ENCODE measurements around the gene SLCO3A1. TPM values are rescaled to one million over a fixed set of nuclear protein-coding genes. Genes with fewer than 3 reads are reported as not detected.

Gene SLCO3A1
- total RNA-seq, 1 experiment from 2014 or later: 10.1 TPM

DNA sequence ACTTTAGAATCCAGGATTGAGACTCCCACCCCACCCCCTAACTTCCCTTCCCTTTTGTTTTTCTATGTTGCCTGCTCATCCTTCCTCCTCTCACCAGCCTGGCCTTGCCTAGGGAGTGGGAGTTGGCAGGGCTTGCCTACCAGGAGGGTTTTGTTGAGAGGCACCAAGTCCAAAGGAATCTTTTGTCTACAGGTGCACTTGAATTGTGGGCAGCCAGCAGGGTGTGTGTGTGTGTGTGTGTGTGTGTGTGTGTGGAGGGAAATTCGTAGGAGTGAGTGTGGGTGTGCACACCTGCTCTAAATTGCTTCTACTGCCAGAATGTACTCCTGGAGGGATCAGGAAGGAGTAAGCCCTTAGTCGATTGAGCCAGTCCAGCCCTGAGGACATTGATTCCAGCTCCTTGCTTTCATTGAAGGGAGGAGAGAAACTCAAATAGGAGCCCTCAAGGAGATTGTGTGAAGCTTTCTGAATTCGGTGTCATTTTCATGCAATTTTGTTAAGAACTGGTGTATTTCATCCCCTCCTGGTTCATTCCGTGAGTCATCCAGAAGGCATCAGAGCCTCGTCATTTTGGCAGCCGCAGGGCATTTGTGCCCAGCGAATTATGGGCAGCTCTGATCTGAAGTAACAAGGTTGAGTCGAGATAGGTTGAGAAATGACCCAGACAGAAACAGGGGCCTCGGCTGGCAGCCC, 112.1 kb downstream of the SLCO3A1 start:
- Mint-ChIP-seq H3K9me3 (ENCODE audit: unreplicated experiment) (no peaks in the 10 kb centered on the region), H3K27ac (ENCODE audit: low read depth, unreplicated experiment) (peak overlapping the region; percentile 96), H3K36me3 (ENCODE audit: insufficient read depth, unreplicated experiment) (no peaks in the 10 kb centered on the region), H3K4me1 (ENCODE audit: insufficient read depth, unreplicated experiment) (peaks cover 47% of the 10 kb centered on the region), H3K27me3 (ENCODE audit: insufficient read depth, unreplicated experiment) (no peaks in the 10 kb centered on the region), H3K4me3 (ENCODE audit: unreplicated experiment) (peak overlapping the region; percentile 60)
- intact Hi-C loops (cut with micrococcal nuclease): no loop called here
- ChIA-PET POLR2A (interaction anchor here (0.7 to 3.4 kb wide), 14 partner anchors 8 to 114 kb away, joined by 3 to 21 read pairs (median 5); no protein-coding TSS in a partner anchor), CTCF (interaction anchor here (0.6 to 1.5 kb wide), 4 partner anchors 24 to 452 kb away, joined by 3 to 7 read pairs (median 4); partner anchors contain the start of gene SLCO3A1)
- DNase-seq (ENCODE audit: unreplicated experiment): peak; percentile 98
- TF ChIP-seq, protein P1, sequence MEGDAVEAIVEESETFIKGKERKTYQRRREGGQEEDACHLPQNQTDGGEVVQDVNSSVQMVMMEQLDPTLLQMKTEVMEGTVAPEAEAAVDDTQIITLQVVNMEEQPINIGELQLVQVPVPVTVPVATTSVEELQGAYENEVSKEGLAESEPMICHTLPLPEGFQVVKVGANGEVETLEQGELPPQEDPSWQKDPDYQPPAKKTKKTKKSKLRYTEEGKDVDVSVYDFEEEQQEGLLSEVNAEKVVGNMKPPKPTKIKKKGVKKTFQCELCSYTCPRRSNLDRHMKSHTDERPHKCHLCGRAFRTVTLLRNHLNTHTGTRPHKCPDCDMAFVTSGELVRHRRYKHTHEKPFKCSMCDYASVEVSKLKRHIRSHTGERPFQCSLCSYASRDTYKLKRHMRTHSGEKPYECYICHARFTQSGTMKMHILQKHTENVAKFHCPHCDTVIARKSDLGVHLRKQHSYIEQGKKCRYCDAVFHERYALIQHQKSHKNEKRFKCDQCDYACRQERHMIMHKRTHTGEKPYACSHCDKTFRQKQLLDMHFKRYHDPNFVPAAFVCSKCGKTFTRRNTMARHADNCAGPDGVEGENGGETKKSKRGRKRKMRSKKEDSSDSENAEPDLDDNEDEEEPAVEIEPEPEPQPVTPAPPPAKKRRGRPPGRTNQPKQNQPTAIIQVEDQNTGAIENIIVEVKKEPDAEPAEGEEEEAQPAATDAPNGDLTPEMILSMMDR (IDR thresholded peaks at IDR 0.05; ENCODE audit: unreplicated experiment): no peak
- BruUV-seq (replicated peaks): no TSS peak

DNA sequence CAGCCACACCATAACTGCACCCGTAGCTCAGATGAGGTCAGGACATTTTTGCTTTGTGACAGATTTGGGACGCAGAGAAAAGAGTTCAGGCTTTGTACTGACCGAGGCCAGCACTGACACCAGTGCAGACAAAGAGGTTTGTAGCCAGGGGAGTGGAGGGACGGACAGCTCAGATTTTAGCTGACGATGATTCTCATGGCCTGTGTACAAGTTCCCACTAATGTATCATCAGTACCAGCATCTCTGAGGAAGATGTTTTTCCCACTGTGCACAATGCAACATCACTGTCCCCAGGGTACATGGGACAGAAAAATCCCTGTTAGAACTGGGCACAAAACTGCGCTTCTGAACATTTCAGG, 112.7 kb downstream of the SLCO3A1 start:
- BruUV-seq (replicated peaks): no TSS peak
- ChIA-PET POLR2A (interaction anchor here (1.0 to 3.4 kb wide), 12 partner anchors 9 to 114 kb away, joined by 3 to 21 read pairs (median 6); no protein-coding TSS in a partner anchor), CTCF (interaction anchor here (0.6 to 1.5 kb wide), 4 partner anchors 18 to 260 kb away, joined by 3 to 7 read pairs (median 4); partner anchors contain the start of gene SLCO3A1)
- Mint-ChIP-seq H3K4me1 (ENCODE audit: insufficient read depth, unreplicated experiment) (peaks cover 48% of the 10 kb centered on the region), H3K27ac (ENCODE audit: low read depth, unreplicated experiment) (peak overlapping the region; percentile 96), H3K4me3 (ENCODE audit: unreplicated experiment) (peak overlapping the region; percentile 60), H3K9me3 (ENCODE audit: unreplicated experiment) (no peaks in the 10 kb centered on the region), H3K27me3 (ENCODE audit: insufficient read depth, unreplicated experiment) (no peaks in the 10 kb centered on the region), H3K36me3 (ENCODE audit: insufficient read depth, unreplicated experiment) (no peaks in the 10 kb centered on the region)
- intact Hi-C loops (cut with micrococcal nuclease): no loop called here
- TF ChIP-seq, protein P1 (IDR thresholded peaks at IDR 0.05; ENCODE audit: unreplicated experiment): no peak
- no peak for DNase-seq (ENCODE audit: unreplicated experiment)

DNA sequence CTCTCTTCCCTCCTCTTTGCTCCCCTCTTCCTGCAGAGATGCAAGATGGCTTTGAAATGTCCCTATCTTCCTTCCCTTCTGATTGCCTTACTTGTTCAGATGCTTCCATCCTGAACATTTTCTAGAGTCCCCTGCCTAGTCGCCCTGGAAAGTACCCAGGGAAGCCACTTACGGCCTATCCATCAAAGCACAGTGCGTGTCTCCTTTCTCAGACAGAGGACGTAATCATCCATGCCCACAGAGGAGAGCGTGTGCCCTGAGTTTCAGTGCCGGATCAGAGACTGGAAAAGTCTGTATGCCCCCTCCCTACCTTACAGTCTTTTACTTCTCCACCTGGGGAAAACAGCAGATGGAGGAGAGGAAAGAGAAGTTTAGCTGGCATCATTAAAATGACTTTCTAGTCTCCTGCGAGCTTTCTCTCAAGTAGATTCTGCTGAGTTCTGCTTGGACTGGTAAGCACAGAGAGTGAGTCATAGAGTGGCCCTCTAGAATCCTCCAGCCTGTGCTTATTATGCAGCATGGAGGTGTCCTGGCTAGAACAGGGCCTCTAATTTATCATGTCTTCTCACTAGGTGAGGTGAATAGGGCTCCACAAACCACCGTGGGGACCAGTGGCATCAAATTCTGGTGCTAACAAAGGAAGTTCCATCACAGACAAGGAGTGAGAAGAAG, 114.6 kb downstream of the SLCO3A1 start:
- H3K27ac Mint-ChIP-seq (ENCODE audit: low read depth, unreplicated experiment): peak overlapping the region; percentile 66
- H3K27me3 Mint-ChIP-seq (ENCODE audit: insufficient read depth, unreplicated experiment): no peaks in the 10 kb centered on the region
- H3K9me3 Mint-ChIP-seq (ENCODE audit: unreplicated experiment): no peaks in the 10 kb centered on the region
- peak; percentile 25 for DNase-seq (ENCODE audit: unreplicated experiment)
- TF ChIP-seq, protein P1 (IDR thresholded peaks at IDR 0.05; ENCODE audit: unreplicated experiment): no peak
- CTCF ChIA-PET: interaction anchor here (0.6 to 2.1 kb wide), 7 partner anchors 12 to 397 kb away, joined by 3 to 10 read pairs (median 3); no protein-coding TSS in a partner anchor
- no peaks in the 10 kb centered on the region for H3K36me3 Mint-ChIP-seq (ENCODE audit: insufficient read depth, unreplicated experiment)
- BruUV-seq (replicated peaks): no TSS peak
- peaks cover 49% of the 10 kb centered on the region for H3K4me1 Mint-ChIP-seq (ENCODE audit: insufficient read depth, unreplicated experiment)
- no peak overlapping the region for H3K4me3 Mint-ChIP-seq (ENCODE audit: unreplicated experiment)
- POLR2A ChIA-PET: interaction anchor here (0.6 to 3.4 kb wide), 6 partner anchors 12 to 116 kb away, joined by 3 to 21 read pairs (median 3); no protein-coding TSS in a partner anchor
- intact Hi-C loops (cut with micrococcal nuclease): no loop called here

DNA sequence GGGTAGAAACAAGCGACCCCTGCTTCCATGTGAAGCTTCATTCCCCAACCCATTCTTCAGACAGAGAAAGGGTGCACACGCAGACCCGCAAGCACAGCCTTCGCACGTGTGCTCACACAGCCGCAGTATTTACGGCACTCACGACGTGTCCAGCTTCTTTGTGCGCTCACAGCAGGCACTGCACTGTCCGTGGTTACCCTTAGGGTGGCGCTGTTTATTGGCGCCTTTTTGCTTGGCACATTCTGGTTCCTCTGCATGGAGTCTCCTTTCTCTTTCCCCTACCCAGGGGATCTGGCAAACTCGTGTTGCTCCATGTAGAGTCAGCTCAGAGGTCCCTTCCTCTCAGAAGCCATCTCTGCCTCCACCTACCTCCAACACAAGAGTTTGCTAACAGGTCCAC, 115.1 kb downstream of the SLCO3A1 start:
- H3K36me3 Mint-ChIP-seq (ENCODE audit: insufficient read depth, unreplicated experiment): no peaks in the 10 kb centered on the region
- ChIA-PET POLR2A (interaction anchor here (0.6 to 3.4 kb wide), 5 partner anchors 13 to 116 kb away, joined by 3 to 21 read pairs (median 3); no protein-coding TSS in a partner anchor), CTCF (interaction anchor here (0.6 to 2.1 kb wide), 6 partner anchors 27 to 396 kb away, joined by 3 to 10 read pairs (median 4); no protein-coding TSS in a partner anchor)
- DNase-seq (ENCODE audit: unreplicated experiment): no peak
- H3K4me1 Mint-ChIP-seq (ENCODE audit: insufficient read depth, unreplicated experiment): peaks cover 54% of the 10 kb centered on the region
- no peaks in the 10 kb centered on the region for H3K27me3 Mint-ChIP-seq (ENCODE audit: insufficient read depth, unreplicated experiment)
- no TSS peak for BruUV-seq (replicated peaks)
- H3K4me3 Mint-ChIP-seq (ENCODE audit: unreplicated experiment): no peak overlapping the region
- H3K27ac Mint-ChIP-seq (ENCODE audit: low read depth, unreplicated experiment): no peak overlapping the region
- intact Hi-C loops (cut with micrococcal nuclease): no loop called here
- no peaks in the 10 kb centered on the region for H3K9me3 Mint-ChIP-seq (ENCODE audit: unreplicated experiment)
- TF ChIP-seq, protein P1 (IDR thresholded peaks at IDR 0.05; ENCODE audit: unreplicated experiment): peak; percentile 11
